H4 (cell line): ENCODE results near the gene SETMAR. TPM values are rescaled to one million over a fixed set of nuclear protein-coding genes. Genes with fewer than 3 reads are reported as not detected.
"Not testable (repeated sequence)": the region's sequence is repeated elsewhere in the genome, so short reads cannot be mapped to it uniquely, and the experiment has no call there.

ENCODE experiments used
- DNase-seq: peaks from one replicate; pipeline ENCODE4 v3.0.0-alpha.2; 2015; ENCODE audit warnings: low spot score
- total RNA-seq: library from RNA; depleted of rRNA; stranded (reverse); fragments of >200 nt; shearing (Covaris generic); gene quantifications from 2 replicates; pipeline ENCODE4 v1.2.3, GENCODE V29; 2014; rRNA removed

Gene SETMAR
- 40.8 and 51.6 TPM in 2 replicates for total RNA-seq

- DNase-seq, result peak; percentile 91
Observed at GRCh38 chr3:4303187-4304123, at the start of gene SETMAR. TSS of gene SETMAR (plus strand) at chr3:4303369. CDS start at chr3:4303371, 2 bp downstream.

GRCh38 chr3:4261406-4261805 is 41.8 kb upstream of the SETMAR start:
- DNase-seq, result no peak

GRCh38 chr3:4264040-4264439 is 39.1 kb upstream of the SETMAR start:
- no peak for DNase-seq

- peak; percentile 11 for DNase-seq
Observed at GRCh38 chr3:4270720-4271119, 32.4 kb upstream of the SETMAR start.

GRCh38 chr3:4271834-4272233 is 31.3 kb upstream of the SETMAR start:
- peak; percentile 57 for DNase-seq

- DNase-seq, result no peak
Observed at GRCh38 chr3:4279516-4280105, 23.6 kb upstream of the SETMAR start.

GRCh38 chr3:4281991-4282390 is 21.2 kb upstream of the SETMAR start:
- DNase-seq, result no peak

GRCh38 chr3:4284865-4285264 is 18.3 kb upstream of the SETMAR start:
- DNase-seq, result no peak

- no peak for DNase-seq
Observed at GRCh38 chr3:4289044-4289443, 14.1 kb upstream of the SETMAR start.

GRCh38 chr3:4290272-4290893 is 12.8 kb upstream of the SETMAR start:
- peak; percentile 53 for DNase-seq

- DNase-seq, result no peak
Observed at GRCh38 chr3:4292301-4292700, 10.9 kb upstream of the SETMAR start.

GRCh38 chr3:4294616-4295327 is 8.4 kb upstream of the SETMAR start:
- no peak for DNase-seq

GRCh38 chr3:4296454-4296853 is 6.7 kb upstream of the SETMAR start:
- DNase-seq, result not testable (repeated sequence)

GRCh38 chr3:4297486-4297885 is 5.7 kb upstream of the SETMAR start:
- no peak for DNase-seq

GRCh38 chr3:4302747-4303146 is 422 bp upstream of the SETMAR start:
- no peak for DNase-seq

- DNase-seq, result not testable (repeated sequence)
Observed at GRCh38 chr3:4305210-4305609, 2.0 kb downstream of the SETMAR start.

- DNase-seq, result no peak
Observed at GRCh38 chr3:4306091-4306490, 2.9 kb downstream of the SETMAR start.

GRCh38 chr3:4306860-4307259 is 3.7 kb downstream of the SETMAR start:
- no peak for DNase-seq

GRCh38 chr3:4309491-4310128 is 6.4 kb downstream of the SETMAR start:
- no peak for DNase-seq

GRCh38 chr3:4310971-4311370 is 7.8 kb downstream of the SETMAR start:
- DNase-seq, result no peak

GRCh38 chr3:4311496-4311895 is 8.3 kb downstream of the SETMAR start:
- no peak for DNase-seq
